Psoas muscle (tissue), 8 donors: Measurements from ENCODE around the gene KCNAB1. TPM values are rescaled to one million over a fixed set of nuclear protein-coding genes. Genes with fewer than 3 reads are reported as not detected.

Experiments
- ATAC-seq, 4 donors: fragments of 200-7000 bp; cut with Tn5 transposase; one replicate each; pipeline ENCODE4 v1.9.1; 2020; ENCODE audit warnings: moderate library complexity in 3 of 4, mild to moderate bottlenecking in 2 of 4
- DNase-seq, 2 donors: peaks; one replicate each; pipeline ENCODE4 v3.0.0-alpha.2; 2020
- H3K27ac ChIP-seq: fragments of 200-600 bp; one replicate; pipeline ENCODE4 v1.8.0; 2022
- H3K27me3 ChIP-seq, 3 donors: fragments of 200-600 bp in 1 of 3; one replicate each; pipeline versions ENCODE4 v1.6.1 to v1.8.0; 2013 to 2022; ENCODE audit warnings: low read length in 2 of 3, mild to moderate bottlenecking in 2 of 3, moderate library complexity in 1 of 3; ENCODE audit not compliant: insufficient read depth in 3 of 3
- H3K36me3 ChIP-seq, 2 donors: fragments of 200-600 bp in 1 of 2; one replicate each; pipeline versions ENCODE4 v1.6.1 to v1.8.0; 2013 to 2022; ENCODE audit warnings: low read depth in 1 of 2, mild to moderate bottlenecking in 1 of 2, moderate library complexity in 1 of 2; ENCODE audit not compliant: insufficient read depth in 1 of 2
- H3K4me1 ChIP-seq: fragments of 200-600 bp; one replicate; pipeline ENCODE4 v1.8.0; 2022
- H3K4me3 ChIP-seq: fragments of 200-600 bp; one replicate; pipeline ENCODE4 v1.8.0; 2022; ENCODE audit warnings: mild to moderate bottlenecking
- H3K9me3 ChIP-seq: fragments of 200-600 bp; one replicate; pipeline ENCODE4 v1.8.0; 2022
- CTCF ChIP-seq: fragments of 200-600 bp; IDR thresholded peaks from one replicate; pipeline ENCODE4 v1.8.0; 2022; ENCODE audit warnings: antibody characterized with exemption
- WGBS, 3 donors: extraction: QIAGEN DNeasy Blood & Tissue Kit; methylation state at CpG; one replicate each; pipeline versions ENCODE4 v1.1.6 to v1.1.7; 2013; 5-methylcytosine and 5-hydroxymethylcytosine counted together
- intact Hi-C, 2 donors: fragments of 100-400 bp; cut with DNase I; formaldehyde crosslinking; loops; one replicate each; pipeline versions ENCODE4 v1.11.0 to v1.14.2; 2022
- polyA plus RNA-seq, 3 donors: library from polyadenylated mRNA; stranded (reverse); fragments of 200-250 nt; gene quantifications; one replicate each; pipeline ENCODE4 v1.2.3, GENCODE V29; 2013
- total RNA-seq, 4 donors: library from RNA; stranded (reverse); fragmentation: NEBNext Ultra II Directional in 2 of 4; extraction: Animal tissue kit (Norgen Biotek cat#: 25700) in 2 of 4; gene quantifications; one replicate each; pipeline versions ENCODE4 v1.2.1 to v1.2.4, GENCODE V29; 2021 to 2023
- donor health status: healthy with polysubstance abuse.
- donor health status: DM: no; HTN: no; CAD: no; lungs with moderate emphysema.
- donor health status: Bipolar disorder and iron deficiency.
- donor health status: healthy.
- donor health status: DM: yes; HTN: yes; CAD: no.
- donor health status: DM: no; HTN: no; CAD: no.
- donor health status: DM: no; HTN: no; CAD: no.
- donor health status: DM: yes; HTN: yes; CAD: no.

KCNAB1 gene
- total and polyA plus RNA-seq, 7 donors: 0.66 to 3.1 (median 0.91) TPM

DNA sequence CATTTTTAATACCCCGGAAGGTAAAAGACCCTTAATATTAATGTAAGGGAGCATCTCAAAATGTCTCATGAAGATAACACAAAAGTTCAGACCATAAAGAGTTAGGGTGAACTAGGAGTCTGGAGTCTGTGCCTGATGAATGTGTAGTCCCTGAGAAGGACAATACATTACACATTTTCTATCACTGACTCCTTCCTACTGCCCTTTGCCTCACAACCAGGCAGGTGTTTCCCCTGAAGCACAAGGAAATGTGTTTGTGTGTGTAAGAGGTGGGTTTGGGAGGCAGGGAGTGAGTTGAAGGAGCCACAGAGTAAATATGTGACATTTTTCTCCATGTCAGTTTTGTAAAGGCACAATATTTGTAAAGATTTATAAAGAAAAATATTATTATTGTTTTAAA, 375.4 kb downstream of the KCNAB1 start:
- H3K4me1 ChIP-seq: no peaks in the 10 kb centered on the region
- DNase-seq: no peak
- intact Hi-C loops: no loop called here
- H3K9me3 ChIP-seq: no peaks in the 10 kb centered on the region
- peaks cover 0 to 2% (median 0%) of the 10 kb centered on the region in 3 donors for H3K27me3 ChIP-seq
- 88 to 96% (median 94%) methylated on average over 1 of the region's 1 CpG for WGBS, 3 donors
- no peak for TF ChIP-seq CTCF
- no peak overlapping the region for H3K27ac ChIP-seq
- no peaks in the 10 kb centered on the region for H3K36me3 ChIP-seq
- no peak overlapping the region for H3K4me3 ChIP-seq
- ATAC-seq: no peak

GRCh38 chr3:156497326-156497725, 376.9 kb downstream of the KCNAB1 start:
- intact Hi-C loops: no loop called here
- no peaks in the 10 kb centered on the region for H3K9me3 ChIP-seq
- WGBS, 3 donors: 44 to 59% (median 45%) methylated on average over 1 of the region's 1 CpG
- no peak overlapping the region for H3K27ac ChIP-seq
- H3K27me3 ChIP-seq: peaks cover 0 to 2% (median 0%) of the 10 kb centered on the region in 3 donors
- no peak overlapping the region for H3K4me3 ChIP-seq
- DNase-seq: no peak
- no peaks in the 10 kb centered on the region for H3K4me1 ChIP-seq
- no peaks in the 10 kb centered on the region for H3K36me3 ChIP-seq
- TF ChIP-seq CTCF: no peak
- ATAC-seq: no peak

DNA sequence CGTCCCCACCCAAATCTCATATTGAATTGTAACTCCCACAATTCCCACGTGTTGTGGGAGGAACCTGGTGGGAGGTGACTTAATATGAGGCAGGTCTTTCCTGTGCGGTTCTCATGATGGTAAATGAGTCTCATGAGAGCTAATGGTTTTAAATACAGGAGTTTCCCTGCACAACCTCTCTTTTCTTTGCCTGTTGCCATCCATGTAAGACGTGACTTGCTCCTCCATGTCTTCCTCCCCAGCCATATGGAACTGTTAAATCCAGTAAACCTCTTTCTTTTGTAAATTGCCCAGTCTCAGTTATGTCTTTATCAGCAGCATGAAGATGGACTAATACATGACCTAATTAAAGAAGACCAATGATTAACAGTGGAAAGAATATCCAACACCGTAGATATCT, 377.9 kb downstream of the KCNAB1 start:
- Histone ChIP-seq H3K27me3 (no peaks in the 10 kb centered on the region), H3K4me1 (no peaks in the 10 kb centered on the region), H3K27ac (no peak overlapping the region), H3K9me3 (no peaks in the 10 kb centered on the region), H3K36me3 (no peaks in the 10 kb centered on the region), H3K4me3 (no peak overlapping the region)
- ATAC-seq: no peak
- TF ChIP-seq CTCF: no peak
- intact Hi-C loops: no loop called here
- no peak for DNase-seq
- WGBS, 3 donors: 84 to 90% (median 85%) methylated on average over 5 of the region's 5 CpGs

DNA sequence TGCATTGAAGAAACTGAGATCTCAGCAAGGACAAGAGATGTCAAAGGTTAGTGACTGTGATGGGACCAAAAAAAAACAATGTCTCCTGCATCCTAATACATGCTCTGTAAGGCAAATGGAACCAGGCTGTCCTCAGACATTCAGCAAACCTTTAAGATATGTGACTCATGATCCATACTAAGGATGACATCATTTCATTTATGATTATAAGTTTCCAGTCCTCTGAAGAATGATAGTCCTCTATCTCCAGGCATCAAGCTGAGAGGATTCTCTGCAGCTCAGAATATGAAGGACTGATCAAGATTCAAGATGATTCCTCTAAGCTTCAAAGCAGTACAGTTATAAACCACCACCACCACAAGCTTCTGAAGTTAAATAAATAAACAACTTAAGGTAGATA, 386.9 kb downstream of the KCNAB1 start:
- Histone ChIP-seq H3K27me3 (no peaks in the 10 kb centered on the region), H3K4me1 (no peaks in the 10 kb centered on the region), H3K4me3 (no peak overlapping the region), H3K27ac (no peak overlapping the region), H3K36me3 (no peaks in the 10 kb centered on the region), H3K9me3 (no peaks in the 10 kb centered on the region)
- TF ChIP-seq CTCF: no peak
- ATAC-seq: no peak
- no peak for DNase-seq
- intact Hi-C loops: no loop called here
